NCI-H187 (cell line): ENCODE results near the gene APOBEC3C.
"Not testable (repeated sequence)": the region's sequence is repeated elsewhere in the genome, so short reads cannot be mapped to it uniquely, and the experiment has no call there.

ENCODE experiments used
- DNase-seq, 2 experiments: peaks; one replicate each; lab custom pipeline; 2025; lab: John Stamatoyannopoulos, UW

Gene APOBEC3C

GRCh38 chr22:39013942-39014722, at the start of gene APOBEC3C:
APOBEC3C (plus strand) TSS chr22:39014257; CDS start chr22:39014363, 106 bp downstream.
- no peak for DNase-seq

GRCh38 chr22:38964306-38964705, 49.8 kb upstream of the APOBEC3C start:
- DNase-seq, result no peak

- DNase-seq, result no peak
These were observed 49.1 kb upstream of the APOBEC3C start for GRCh38 chr22:38964989-38965388.

GRCh38 chr22:38965614-38966379, 48.3 kb upstream of the APOBEC3C start:
- no peak for DNase-seq

GRCh38 chr22:38966380-38966702, 47.7 kb upstream of the APOBEC3C start:
- no peak for DNase-seq

- no peak for DNase-seq
These were observed 47.1 kb upstream of the APOBEC3C start for GRCh38 chr22:38966942-38967341.

GRCh38 chr22:38967451-38968450, 46.3 kb upstream of the APOBEC3C start:
- no peak for DNase-seq

GRCh38 chr22:38968801-38969200, 45.3 kb upstream of the APOBEC3C start:
- DNase-seq, result no peak

GRCh38 chr22:38970551-38970950, 43.5 kb upstream of the APOBEC3C start:
- no peak for DNase-seq

- DNase-seq, result no peak
These were observed 42.9 kb upstream of the APOBEC3C start for GRCh38 chr22:38971202-38971601.

- no peak for DNase-seq
These were observed 42.3 kb upstream of the APOBEC3C start for GRCh38 chr22:38971791-38972190.

- no peak for DNase-seq
These were observed 41.5 kb upstream of the APOBEC3C start for GRCh38 chr22:38972558-38972957.

GRCh38 chr22:38973289-38974169, 40.5 kb upstream of the APOBEC3C start:
- DNase-seq, result no peak

- DNase-seq, result no peak
These were observed 39.8 kb upstream of the APOBEC3C start for GRCh38 chr22:38974170-38974825.

- no peak for DNase-seq
These were observed 39.3 kb upstream of the APOBEC3C start for GRCh38 chr22:38974826-38975175.

GRCh38 chr22:38977289-38977688, 36.8 kb upstream of the APOBEC3C start:
- DNase-seq, result not testable (repeated sequence)

GRCh38 chr22:38980587-38980986, 33.5 kb upstream of the APOBEC3C start:
- not testable (repeated sequence) for DNase-seq

GRCh38 chr22:38981005-38981991, 32.8 kb upstream of the APOBEC3C start:
- no peak for DNase-seq
